Measurements from ENCODE around the gene MANSC4.
"Not testable (repeated sequence)": the region's sequence is repeated elsewhere in the genome, so short reads cannot be mapped to it uniquely, and the experiment has no call there.

The MANSC4 gene

DNA sequence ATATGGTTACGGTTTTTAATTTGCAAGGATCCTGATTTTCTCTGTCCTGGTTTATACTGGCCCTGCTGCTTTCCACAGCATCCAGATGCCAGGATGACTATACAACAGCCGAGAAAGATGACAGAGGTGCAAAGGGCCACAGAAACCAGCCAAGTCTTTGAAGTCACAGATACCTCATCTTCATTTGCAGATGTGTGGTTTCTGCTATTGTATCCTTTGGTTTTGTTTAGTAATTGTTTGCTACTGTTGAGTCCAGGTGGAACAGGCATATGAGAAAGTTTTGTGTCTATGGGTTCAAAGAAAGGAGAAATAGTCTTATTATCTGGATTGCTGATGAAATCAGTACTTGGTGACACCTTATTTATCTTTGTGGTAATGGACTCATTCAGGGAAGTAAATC lies 17.3 kb downstream of the MANSC4 start:
- Histone ChIP-seq H3K9me3 (no peaks in the 10 kb centered on the region), H3K36me3 (no peaks in the 10 kb centered on the region), H3K4me1 (no peaks in the 10 kb centered on the region), H3K27me3 (no peaks in the 10 kb centered on the region), H3K4me3 (ENCODE audit: low read depth, low read length) (no peak overlapping the region)
- TF ChIP-seq, protein P1, sequence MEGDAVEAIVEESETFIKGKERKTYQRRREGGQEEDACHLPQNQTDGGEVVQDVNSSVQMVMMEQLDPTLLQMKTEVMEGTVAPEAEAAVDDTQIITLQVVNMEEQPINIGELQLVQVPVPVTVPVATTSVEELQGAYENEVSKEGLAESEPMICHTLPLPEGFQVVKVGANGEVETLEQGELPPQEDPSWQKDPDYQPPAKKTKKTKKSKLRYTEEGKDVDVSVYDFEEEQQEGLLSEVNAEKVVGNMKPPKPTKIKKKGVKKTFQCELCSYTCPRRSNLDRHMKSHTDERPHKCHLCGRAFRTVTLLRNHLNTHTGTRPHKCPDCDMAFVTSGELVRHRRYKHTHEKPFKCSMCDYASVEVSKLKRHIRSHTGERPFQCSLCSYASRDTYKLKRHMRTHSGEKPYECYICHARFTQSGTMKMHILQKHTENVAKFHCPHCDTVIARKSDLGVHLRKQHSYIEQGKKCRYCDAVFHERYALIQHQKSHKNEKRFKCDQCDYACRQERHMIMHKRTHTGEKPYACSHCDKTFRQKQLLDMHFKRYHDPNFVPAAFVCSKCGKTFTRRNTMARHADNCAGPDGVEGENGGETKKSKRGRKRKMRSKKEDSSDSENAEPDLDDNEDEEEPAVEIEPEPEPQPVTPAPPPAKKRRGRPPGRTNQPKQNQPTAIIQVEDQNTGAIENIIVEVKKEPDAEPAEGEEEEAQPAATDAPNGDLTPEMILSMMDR (IDR thresholded peaks at IDR 0.05; ENCODE audit: low read depth, low read length) = no peak
- DNase-seq = no peak

DNA sequence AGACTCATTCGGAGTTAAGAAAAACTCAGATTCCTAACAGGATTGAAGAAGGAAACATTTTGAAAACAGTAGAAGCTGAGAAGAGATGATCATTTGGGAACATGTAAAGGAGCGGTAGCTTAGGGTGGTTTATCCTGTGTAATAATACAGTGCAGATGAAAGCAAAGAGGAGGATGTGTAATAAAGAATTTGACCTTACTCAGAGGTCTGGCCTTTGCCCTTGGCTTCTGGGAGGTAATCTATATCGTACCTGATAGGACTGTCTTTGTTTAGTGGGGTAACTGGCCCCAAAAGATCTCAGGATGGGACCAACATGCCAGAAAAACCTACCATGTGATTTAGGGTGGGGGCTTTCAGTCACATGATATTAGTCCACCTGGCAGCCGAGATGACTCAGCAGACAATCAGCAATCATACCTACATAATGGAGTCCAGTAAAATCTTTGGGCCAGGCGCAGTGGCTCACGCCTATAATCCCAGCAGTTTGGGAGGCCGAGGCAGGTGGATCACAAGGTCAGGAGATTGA lies 23.3 kb downstream of the MANSC4 start:
- Histone ChIP-seq H3K27me3 (no peaks in the 10 kb centered on the region), H3K36me3 (peaks cover 22% of the 10 kb centered on the region), H3K9me3 (no peaks in the 10 kb centered on the region), H3K4me3 (ENCODE audit: low read depth, low read length) (no peak overlapping the region), H3K4me1 (no peaks in the 10 kb centered on the region)
- TF ChIP-seq, protein P1 (IDR thresholded peaks at IDR 0.05; ENCODE audit: low read depth, low read length) = no peak
- no peak for DNase-seq

DNA sequence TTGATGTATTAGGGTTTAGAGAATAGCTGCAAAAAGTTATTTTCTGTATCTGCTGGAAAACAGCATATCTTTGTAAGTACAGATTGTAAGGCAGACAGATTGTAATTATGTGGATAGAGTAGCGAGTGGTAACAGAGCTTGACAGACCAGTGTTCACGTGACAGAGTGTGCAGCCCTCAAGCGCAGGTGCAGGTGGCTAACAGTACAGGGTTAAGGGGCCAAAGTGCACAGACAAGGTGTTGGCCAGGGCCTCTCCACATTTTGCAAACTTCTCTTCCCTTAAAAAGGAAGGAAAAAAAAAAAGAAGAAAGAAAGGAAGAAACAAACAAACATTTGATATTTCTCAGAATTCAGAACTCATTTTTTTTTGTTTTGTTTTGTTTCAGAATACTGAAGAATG lies 25.2 kb downstream of the MANSC4 start:
- H3K36me3 ChIP-seq = peaks cover 27% of the 10 kb centered on the region
- no peaks in the 10 kb centered on the region for H3K4me1 ChIP-seq
- no peak overlapping the region for H3K4me3 ChIP-seq (ENCODE audit: low read depth, low read length)
- TF ChIP-seq, protein P1 (IDR thresholded peaks at IDR 0.05; ENCODE audit: low read depth, low read length) = no peak
- no peaks in the 10 kb centered on the region for H3K27me3 ChIP-seq
- DNase-seq = no peak
- no peaks in the 10 kb centered on the region for H3K9me3 ChIP-seq

DNA sequence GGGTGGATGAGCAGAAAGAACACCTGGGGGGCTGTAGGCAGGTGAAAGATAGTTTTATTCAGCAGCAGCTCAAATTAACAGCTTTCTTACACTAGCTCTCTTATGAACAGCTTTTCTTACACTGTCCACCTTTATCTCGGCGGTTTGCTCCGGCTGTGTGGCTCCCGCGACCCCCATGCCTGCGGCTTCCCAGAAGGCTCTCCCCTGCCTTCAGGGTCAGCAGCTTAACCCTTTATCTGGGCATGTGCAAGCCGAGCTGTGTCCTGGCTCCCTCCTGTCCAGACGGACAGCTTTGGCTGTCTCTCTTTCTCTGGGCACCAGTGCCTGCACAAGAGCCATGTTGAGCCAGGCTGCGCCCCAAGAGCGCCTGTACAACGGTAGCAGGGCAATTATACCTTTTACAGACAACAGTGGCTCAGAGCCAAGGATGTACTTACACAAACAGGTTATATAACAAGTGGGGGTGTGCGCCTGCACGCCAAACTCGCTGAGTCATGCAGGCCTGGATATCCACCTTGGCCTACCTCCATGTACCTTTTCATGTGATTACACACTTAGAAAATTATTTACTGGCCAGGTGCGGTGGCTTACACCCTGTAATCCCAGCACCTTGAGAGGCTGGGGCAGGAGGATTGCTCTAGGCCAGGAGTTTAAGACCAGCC lies 28.5 kb downstream of the MANSC4 start:
- Histone ChIP-seq H3K4me1 (no peaks in the 10 kb centered on the region), H3K4me3 (ENCODE audit: low read depth, low read length) (no peak overlapping the region), H3K27me3 (no peaks in the 10 kb centered on the region), H3K9me3 (no peaks in the 10 kb centered on the region), H3K36me3 (peaks cover 19% of the 10 kb centered on the region)
- TF ChIP-seq, protein P1 (IDR thresholded peaks at IDR 0.05; ENCODE audit: low read depth, low read length) = no peak
- DNase-seq = peak; percentile 20

DNA sequence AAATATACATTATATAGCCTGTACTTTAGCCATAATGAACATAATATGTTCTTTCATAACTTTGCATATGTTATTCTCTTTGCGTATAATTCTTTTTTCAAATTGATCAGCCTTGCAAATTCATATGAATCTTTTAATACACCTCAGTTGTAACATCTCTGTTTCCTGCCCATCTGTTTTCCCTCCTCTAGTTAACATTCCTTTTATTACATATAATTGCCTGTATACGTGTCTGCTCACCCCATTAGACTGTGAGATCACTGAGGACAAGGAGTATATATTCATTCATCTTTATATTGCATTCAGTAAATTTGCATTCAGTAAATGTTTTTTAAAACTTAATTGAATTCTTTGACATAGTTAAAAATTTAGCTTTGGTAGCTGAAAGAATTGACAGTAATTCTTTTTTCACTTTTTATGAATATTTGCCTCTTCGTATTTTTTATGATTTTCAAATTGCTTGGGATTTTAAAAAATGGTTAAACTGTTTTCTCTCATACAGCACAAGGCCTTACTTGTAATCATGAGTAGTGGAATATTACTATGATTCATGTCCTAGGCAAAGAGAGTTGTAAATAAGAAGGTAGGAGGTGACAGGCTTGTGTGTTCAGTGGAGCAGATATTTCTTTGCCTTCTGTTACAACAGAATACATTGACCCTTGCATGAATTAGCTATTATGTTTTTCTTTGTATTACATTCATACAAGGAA lies 32.8 kb downstream of the MANSC4 start:
- Histone ChIP-seq H3K9me3 (no peaks in the 10 kb centered on the region), H3K36me3 (peaks cover 22% of the 10 kb centered on the region), H3K4me3 (ENCODE audit: low read depth, low read length) (no peak overlapping the region), H3K27me3 (no peaks in the 10 kb centered on the region), H3K4me1 (no peaks in the 10 kb centered on the region)
- TF ChIP-seq, protein P1 (IDR thresholded peaks at IDR 0.05; ENCODE audit: low read depth, low read length) = no peak
- no peak for DNase-seq

DNA sequence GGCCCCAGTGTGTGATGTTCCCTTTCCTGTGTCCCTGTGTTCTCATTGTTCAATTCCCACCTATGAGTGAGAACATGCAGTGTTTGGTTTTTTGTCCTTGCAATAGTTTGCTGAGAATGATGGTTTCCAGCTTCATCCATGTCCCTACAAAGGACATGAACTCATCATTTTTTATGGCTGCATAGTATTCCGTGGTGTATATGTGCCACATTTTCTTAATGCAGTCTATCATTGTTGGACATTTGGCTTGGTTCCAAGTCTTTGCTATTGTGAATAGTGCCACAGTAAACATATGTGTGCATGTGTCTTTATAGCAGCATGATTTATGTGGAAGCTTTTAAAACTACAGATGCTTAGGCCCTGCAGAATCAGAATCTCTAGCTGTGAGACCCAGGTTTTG lies 34.3 kb downstream of the MANSC4 start:
- not testable (repeated sequence) for H3K4me3 ChIP-seq (ENCODE audit: low read depth, low read length); H3K9me3 ChIP-seq; H3K4me1 ChIP-seq; H3K27me3 ChIP-seq; DNase-seq
- peaks cover 17% of the 10 kb centered on the region for H3K36me3 ChIP-seq

Measured in BE2C (cell line).